HG03354 (cell line): ENCODE results near the gene YPEL5.
"Not testable (repeated sequence)": the region's sequence is repeated elsewhere in the genome, so short reads cannot be mapped to it uniquely, and the experiment has no call there.

Source experiments
- ATAC-seq: cut with Tn5 transposase; IDR thresholded peaks from one replicate; pipeline ENCODE4 v1.9.1; 2021; ENCODE audit warnings: mild to moderate bottlenecking; ENCODE audit not compliant: unreplicated experiment, poor library complexity, severe bottlenecking

YPEL5 gene

DNA sequence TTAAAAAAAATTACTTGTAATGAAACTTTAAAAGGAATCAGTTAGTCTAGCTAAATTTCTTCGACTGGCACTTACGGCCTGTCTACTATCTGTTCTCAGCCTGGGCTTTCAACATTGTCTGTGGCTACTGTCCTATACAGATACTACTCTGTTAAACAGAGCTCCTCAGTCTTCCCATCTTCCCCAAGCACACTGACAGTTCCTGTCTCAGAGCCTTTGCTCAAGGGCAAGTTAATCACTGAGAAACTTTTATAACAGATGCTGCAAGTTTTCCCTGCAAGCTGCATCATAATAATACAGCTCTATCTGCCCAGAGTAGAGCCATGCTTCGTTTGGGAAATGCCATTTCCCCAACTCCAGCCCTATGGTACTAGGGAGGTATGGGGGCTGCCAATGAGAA is 11.3 kb upstream of the YPEL5 start:
- no peak for ATAC-seq

DNA sequence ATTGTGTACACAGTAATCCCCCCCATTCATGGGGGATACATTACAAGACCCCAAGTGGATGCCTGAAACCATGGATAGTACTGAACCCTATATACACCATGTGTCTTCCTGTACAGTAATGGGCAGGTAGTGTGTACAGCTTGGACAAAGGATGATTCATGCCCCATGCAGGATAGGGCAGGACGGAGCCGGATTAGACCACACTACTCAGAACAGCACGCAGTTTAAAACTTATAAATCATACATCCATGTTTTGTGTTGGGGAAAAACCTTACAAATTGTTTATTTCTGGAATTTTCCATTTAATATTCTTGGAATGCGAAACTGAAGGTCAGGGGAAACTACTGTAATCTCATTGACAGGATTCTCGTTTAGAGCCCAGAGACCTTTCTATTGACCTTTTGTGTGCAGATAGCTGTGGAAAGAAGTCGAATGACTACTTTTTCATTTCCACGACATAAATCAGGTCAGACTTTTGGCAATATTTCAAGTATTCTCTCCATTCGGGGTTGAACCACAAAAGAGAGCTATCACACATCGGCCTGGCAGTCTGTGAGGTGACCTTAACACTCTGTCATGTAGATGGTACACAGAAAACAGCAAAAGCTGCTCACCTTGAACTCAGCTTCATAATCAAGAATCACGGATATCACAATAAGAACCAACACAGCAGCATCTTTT is 9.9 kb upstream of the YPEL5 start:
- ATAC-seq, result no peak

- peak; percentile 89 for ATAC-seq
These were observed 7.5 kb upstream of the YPEL5 start for GRCh38 chr2:30139131-30139870.

- ATAC-seq, result no peak
These were observed 5.7 kb upstream of the YPEL5 start for GRCh38 chr2:30141136-30141535.

GRCh38 chr2:30144260-30144659 is 2.5 kb upstream of the YPEL5 start:
- ATAC-seq, result no peak

DNA sequence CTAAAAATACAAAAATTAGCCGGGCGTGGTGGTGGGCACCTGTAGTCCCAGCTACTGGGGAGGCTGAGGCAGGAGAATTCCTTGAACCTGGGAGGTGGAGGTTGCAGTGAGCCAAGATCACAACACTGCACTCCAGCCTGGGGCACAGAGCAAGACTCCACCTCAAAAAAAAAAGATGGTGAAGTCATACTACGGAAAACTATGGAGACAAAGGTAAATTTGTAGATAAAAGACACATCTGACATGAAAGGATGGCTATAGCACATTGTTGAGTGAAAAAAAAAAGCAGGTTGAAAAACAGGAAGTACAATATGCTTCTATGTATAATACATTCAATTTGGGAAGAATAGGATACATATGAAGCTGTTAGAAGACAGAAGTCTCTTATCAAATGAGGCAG is 1.9 kb upstream of the YPEL5 start:
- not testable (repeated sequence) for ATAC-seq

- ATAC-seq, result no peak
These were observed 926 bp upstream of the YPEL5 start for GRCh38 chr2:30145826-30146336.

DNA sequence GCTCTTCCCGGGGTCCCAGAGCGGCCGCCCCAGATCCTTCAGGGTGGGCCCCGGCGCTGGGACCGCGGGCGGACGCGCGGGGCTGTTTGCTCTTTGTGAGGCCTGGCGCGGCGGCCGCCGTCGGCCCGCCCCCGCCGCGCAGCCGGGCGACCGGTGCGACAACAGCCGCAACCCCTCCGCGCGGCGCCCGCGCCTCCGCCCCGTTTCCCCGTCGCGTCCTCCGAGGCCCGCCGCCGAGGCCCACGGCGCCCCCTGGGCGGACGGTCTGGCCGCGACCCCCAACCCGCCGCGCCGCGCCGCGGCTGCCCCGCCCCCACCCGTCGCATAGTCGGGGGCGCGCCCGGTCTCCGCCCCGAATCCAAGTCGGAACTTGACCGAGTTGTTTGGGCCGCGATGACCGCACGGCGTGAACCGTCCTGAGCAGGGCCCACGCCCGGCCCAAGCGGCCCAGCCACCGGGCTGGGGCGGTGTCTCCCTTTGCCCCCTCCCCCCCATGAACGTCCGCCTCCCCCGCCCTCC is 448 bp downstream of the YPEL5 start:
- ATAC-seq, result peak; percentile 2

DNA sequence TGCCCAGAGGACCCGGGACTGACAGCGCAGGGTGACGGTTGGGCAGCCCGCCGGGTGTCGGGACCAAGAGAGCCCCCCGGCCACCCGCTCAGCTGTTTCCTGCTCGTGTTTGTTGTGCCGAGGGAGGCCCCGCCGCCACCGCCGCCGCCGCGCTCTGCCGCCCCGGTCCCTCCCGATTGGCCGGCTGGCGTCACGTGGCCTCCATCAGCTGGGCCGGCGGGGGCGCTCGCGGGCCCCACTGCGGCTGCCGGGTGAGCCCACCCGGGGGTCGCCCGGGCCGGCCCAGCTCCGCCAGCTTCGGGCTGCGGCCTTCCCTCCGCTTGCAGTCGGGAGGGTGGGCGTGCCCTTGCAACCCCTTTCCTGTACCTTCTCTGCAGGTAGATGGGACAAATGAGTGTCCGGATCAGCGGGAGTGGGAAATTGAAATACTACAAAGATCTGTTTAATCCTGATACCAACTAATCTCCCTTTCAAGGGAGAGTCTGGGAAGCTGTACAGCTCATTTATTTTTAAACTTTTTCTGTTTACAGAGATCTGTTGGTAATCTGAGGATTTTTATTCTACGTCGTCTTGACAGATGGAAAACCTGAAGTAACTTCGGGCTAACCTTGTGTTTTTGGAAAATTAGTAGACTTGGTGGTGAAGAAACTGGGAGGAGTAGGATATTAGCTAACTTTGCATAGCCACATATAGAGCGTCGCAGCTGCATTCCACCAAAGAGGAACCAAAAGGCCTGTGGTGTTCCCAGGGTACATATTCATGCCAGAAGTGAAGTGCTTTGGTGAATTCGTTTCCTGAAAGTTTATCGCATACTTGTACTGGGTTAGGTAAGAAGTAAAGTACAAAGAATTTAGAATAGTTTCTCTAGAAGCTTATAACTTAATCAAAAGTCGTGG is 1.2 kb downstream of the YPEL5 start:
- ATAC-seq, result peak; percentile 25

GRCh38 chr2:30148850-30149249 is 2.0 kb downstream of the YPEL5 start:
- ATAC-seq, result no peak

DNA sequence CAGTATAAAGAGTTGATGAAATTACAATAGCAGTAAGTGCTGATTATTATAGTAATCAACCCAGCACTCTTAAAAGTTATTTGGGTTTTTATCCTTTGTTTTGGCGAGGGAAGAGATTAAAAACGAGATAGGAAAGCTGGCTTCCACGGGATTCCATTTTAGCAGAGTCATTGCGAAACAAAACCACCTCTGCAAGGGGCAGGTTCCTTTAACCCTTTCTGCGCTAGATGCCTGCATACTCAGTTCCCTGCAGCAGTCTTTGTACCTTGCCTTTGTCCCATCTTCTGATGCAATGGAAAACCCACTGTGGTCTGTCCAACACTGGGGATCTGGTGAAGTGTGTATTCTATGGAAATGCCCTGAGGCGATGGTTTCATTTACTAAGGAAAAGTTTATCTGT is 2.7 kb downstream of the YPEL5 start:
- no peak for ATAC-seq

DNA sequence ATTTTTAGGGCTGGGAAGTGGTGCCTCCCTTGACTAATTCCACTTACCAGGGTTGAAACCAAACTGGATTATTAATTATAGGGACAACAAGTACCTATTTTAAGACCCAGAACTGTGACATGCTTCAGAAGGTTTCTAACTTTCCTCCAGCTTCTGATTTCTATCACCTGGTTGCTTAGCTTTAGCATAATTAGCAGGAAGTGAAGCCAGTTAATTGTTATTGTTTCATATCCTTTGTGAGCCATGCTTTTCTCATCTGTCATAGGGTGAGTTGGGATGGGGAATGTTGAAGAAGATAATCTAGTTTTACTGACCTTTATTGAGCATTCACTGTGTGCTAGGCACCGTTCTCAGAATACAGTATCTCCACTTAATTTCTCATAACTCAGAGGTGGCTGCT is 3.2 kb downstream of the YPEL5 start:
- no peak for ATAC-seq

GRCh38 chr2:30150786-30151185 is 4.0 kb downstream of the YPEL5 start:
- no peak for ATAC-seq

DNA sequence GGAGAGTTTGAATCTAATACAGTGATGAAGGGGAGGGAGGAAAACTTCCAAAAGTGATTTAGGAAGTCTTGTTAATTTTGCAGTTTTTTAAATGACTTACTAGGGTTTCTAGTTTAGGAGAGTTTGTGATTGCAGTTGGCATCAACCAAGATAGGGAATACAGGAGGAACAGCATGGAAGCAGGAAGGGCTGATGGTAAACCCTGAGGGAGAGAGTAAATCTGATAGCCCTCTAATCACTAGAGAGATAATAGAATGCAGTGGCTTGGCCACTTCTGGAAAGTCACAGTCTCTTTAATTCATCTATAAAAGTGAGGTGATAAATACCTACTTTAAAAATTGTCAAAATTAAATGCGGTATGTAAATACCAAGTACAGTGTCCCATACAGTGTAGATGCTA is 5.6 kb downstream of the YPEL5 start:
- ATAC-seq, result no peak

- no peak for ATAC-seq
These were observed 8.4 kb downstream of the YPEL5 start for GRCh38 chr2:30155202-30155601.

DNA sequence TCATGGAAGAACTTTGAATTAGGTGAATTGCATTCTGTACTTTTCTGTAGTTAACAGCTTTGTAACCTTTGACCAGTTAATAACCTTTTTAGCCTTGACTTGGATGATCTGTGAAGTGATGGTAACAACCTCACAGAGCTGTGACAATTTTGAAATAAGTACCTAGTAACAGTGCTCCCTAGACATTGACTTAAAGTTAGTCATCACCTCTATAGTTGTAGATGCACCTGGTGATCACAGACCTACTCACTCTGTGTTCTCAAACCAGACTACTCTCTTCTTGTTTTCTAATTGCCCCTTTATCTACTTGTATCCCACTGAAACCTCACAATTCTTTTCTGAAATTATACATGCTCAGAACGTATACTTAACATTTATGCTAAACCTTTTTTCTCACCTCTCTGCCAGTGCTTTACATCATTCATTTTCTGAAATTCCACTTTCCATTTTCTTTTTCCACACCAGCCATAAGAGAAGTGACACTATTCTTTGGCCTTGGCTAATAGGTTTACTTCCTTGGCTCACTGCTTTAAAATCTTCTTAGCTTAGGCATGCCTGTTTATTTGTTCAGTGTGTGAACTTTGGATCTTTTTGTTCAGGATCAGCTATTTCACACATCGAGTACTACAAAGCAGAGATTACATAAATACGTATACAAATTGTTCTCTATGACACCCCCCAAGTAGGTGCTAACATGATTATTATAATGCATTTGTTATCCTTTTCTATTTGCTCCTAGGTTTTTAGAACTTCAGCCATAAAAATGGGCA is 9.3 kb downstream of the YPEL5 start:
- no peak for ATAC-seq

- no peak for ATAC-seq
These were observed 10.8 kb downstream of the YPEL5 start for GRCh38 chr2:30157616-30158015.

GRCh38 chr2:30159766-30160165 is 13.0 kb downstream of the YPEL5 start:
- no peak for ATAC-seq

GRCh38 chr2:30161929-30162706 is 15.3 kb downstream of the YPEL5 start:
- ATAC-seq, result no peak
